Activated T-cell treated with anti-CD3 and anti-CD28 coated beads for 1 hour (primary cell): ENCODE data around the gene USP3.
A peak's percentile ranks its signal among the peaks of the same experiment; 100 is the strongest.

Source experiments
- DNase-seq: peaks from one replicate; pipeline ENCODE4 v3.0.0-alpha.2; 2020; ENCODE audit warnings: low read depth

Gene USP3

DNA sequence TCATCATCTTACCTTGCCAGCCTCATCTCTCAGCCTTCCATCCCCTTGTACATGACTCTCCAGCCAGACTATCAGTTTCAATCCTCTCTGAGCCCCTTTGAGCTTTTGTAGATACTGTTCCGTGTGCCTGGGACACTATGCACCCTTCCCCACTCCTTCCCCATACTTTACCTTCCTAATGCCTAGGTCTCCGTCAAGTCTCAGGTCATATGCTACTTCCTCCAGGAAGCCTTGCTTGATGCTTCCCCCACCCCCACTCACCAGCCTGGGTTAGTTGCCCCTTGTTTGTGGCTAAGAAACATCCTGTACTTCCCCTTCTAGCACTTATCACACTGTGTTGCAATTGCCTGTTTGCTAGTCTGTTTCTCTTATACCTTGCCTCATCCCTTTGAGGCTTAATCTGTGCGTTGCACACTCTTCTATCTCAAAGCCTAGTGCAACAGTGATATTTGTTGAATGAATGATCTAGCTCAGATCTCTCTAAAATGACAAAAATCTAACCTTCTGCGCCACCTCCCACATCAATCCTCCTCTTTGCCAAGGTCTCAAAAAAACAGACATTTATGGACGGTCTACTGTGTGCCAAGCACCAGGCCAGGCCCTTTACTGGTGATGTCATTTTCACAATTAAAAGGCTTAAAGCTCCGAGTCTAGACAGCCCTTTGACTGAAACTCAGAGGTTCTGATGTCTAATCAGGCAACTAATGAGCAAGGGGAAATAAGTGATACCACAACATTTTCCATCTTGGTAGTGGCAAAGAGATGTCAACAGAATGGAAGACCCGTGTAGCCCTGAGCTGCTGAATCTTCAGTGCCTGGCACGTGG lies 6.5 kb upstream of the USP3 start:
- DNase-seq, result peak; percentile 63

DNA sequence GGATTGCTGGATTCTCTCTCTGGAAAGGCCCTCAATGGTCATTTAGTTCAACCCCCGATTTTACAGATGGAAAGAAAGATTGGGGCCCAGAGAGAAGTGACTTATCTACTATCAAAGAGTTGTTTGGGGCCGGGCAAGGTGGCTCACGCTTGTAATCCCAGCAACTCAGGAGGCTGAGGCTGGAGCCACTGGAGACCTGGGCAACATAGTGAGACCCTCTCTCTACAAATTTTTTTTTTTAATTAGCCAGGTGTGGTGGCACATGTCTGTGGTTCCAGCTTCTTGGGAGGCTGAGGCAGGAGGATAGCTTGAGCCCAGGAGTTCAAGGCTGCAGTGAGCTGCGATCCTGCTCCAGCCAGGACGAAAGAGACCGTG lies 5.2 kb upstream of the USP3 start:
- DNase-seq, result no peak

GRCh38 chr15:63499611-63500010 lies 4.8 kb upstream of the USP3 start:
- no peak for DNase-seq

GRCh38 chr15:63500265-63501250 lies 3.8 kb upstream of the USP3 start:
- DNase-seq, result no peak

- DNase-seq, result no peak
Observed at GRCh38 chr15:63501256-63502089, 2.9 kb upstream of the USP3 start.

- DNase-seq, result no peak
Observed at GRCh38 chr15:63502137-63502766, 2.1 kb upstream of the USP3 start.

DNA sequence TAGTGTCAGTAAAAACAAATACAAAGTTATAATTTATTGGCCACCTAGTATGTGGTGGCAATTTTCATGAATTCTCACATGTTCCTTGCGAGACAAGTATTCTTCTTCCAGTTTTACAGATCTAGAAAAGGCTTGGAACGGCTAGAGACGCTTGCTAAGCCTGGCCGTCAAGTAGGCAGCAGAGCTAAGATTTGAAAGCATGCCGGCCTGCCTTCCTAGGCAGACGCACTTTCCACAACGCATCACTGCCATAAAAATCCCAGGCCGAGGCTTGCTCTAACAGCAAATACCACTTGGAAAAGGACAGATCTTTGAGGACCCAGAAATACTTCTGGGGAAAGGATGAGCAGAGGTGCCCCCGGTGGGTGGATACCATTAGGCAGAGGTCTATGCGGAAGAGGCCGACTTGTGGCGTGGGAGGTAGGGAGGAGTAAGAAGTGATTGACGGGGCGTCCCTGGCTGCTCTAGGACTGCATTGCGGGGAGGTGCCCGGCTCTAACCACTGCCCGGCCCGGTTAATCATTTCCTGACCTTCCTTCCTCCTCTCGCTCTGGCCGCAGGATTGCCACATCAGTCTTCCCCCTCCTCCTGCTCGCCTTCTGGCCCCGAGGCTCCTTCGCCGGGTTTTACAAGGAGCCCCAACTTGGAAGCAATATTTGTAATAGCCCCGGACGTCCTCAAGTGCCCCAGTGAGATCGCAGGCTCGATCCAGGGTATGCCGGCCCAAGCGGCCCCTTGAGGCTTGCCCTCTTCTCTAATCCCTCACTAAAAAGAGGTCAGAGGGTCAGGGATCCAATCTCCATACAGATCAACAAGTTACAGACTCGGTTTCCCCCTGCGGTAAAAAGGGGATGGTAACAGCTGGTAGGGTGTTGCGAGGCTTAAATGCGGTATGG lies 1.3 kb upstream of the USP3 start:
- peak; percentile 55 for DNase-seq

GRCh38 chr15:63503739-63504246 lies 600 bp upstream of the USP3 start:
- peak; percentile 73 for DNase-seq

DNA sequence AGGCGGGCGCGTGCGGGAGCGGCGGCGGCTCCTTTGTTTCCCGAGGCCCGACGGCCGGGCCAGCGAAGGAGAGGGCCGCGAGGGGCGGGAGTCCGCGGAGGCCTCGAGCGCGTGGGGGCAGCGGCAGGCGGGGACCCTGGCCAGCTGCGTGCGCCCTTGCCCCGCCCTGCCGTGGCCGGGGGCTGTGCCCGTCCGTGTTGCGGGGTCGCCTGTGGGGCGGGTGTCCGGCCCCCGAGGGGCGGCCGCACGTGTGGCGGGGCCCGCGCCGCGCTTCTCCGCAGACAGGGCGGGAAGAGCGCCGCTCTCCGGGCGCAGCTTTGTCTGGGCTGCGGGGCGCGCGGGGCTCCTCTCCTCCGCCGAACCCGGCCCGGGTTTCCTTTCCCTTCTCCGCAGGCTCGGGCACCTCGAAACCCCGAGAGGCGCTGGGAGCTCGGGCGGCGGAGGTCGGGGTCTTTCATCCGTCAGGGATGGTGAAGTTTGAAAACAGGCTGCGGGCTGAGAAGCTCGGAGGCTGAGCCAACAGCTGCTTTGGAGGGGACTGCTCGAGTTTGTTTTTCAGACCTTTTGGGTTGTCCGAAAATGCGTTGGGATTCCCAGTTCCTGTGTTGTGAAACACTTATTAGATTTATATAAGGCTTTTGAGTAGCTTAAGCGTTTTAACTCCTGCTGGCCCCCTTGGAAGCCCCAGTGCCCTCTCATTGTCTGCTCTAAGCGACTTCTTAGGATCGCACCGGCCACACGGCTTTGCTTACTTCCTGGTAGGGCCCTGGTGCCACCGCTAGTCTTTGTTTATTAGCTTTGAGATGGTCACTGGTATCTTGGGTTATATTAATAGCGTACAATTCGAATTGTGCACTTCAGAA lies 817 bp downstream of the USP3 start:
- DNase-seq, result no peak

- DNase-seq, result no peak
Observed at GRCh38 chr15:63505842-63506222, 1.4 kb downstream of the USP3 start.

GRCh38 chr15:63506537-63507035 lies 2.2 kb downstream of the USP3 start:
- DNase-seq, result no peak

- no peak for DNase-seq
Observed at GRCh38 chr15:63507878-63508818, 3.8 kb downstream of the USP3 start.

DNA sequence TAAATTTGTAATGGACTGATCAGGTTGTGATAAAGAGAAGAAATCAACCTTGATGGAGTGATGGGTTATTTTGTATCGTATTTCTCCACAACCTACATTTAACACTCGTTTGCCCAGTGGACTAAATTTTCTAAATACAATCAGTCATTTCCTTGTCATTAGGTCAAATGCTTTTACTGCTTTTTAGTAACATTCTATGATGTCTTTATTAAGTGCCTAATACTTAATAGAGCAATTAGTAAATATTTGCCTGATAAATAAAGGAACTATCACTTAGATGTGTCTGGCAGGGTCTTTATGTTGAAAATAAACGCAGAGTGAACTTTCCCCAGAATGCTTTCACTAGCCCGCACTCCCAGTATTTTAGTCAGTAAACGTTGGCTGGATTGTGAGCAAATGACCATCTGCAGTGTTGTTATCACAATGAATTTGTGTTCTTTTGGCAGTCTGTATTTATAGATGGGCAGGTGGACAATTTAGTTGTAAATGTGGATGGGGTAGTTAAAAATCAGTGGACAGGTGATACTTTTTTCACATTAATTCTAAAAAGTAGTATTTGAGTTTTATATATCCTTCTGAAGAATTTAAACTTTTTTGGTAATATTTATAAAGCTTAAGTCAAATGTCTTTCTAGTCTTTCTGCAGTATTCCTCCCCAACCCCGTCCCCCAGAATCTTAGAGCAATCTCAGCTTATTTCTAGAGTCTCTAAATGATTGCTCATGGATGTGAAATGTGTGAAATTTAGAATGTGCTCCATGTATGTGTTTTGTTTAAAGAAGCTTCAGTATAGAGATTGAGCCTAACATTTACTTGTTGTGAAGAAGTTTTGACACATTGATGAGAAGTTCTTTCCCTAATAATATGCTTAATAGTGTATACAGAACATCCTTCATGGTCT lies 4.9 kb downstream of the USP3 start:
- DNase-seq, result no peak

- no peak for DNase-seq
Observed at GRCh38 chr15:63509955-63510940, 5.9 kb downstream of the USP3 start.

DNA sequence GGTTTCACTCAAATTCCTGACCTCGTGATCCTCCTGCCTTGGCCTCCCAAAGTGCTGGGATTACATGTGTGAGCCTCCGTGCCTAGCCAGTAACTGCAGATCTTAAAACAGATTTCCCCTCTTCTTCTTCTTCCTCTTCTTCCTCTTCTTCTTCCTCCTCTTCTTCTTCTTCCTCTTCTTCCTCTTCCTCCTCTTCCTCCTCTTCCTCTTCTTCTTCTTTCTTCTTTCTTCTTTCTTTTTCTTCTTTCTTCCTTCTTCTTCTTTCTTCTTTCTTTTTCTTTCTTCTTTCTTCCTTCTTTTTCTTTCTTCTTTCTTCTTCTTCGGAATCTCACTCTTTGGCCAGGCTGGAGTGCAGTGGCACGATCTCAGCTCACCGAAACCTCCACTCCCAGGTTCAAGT lies 7.8 kb downstream of the USP3 start:
- no peak for DNase-seq

GRCh38 chr15:63513271-63513670 lies 8.9 kb downstream of the USP3 start:
- no peak for DNase-seq
